ENCODE data around the gene ABHD14A.

ABHD14A gene

GRCh38 chr3:51931756-51932155 is 43.1 kb upstream of the ABHD14A start:
- Histone ChIP-seq H3K36me3 (ENCODE audit: insufficient read depth, low read length) (peaks cover 43% of the 10 kb centered on the region), H3K4me2 (ENCODE audit: low read length) (no peak overlapping the region), H2AFZ (ENCODE audit: low read length) (no peak overlapping the region), H3K9me2 (ENCODE audit: low read depth, low read length) (no peaks in the 10 kb centered on the region), H4K20me1 (ENCODE audit: insufficient read depth, low read length) (no peaks in the 10 kb centered on the region), H3K27me3 (ENCODE audit: insufficient read depth, low read length) (no peaks in the 10 kb centered on the region), H3K4me3 (ENCODE audit: low read depth, low read length, poor library complexity, severe bottlenecking) (no peak overlapping the region), H3F3A (ENCODE audit: insufficient read depth, low read length) (no peaks in the 10 kb centered on the region), H3K9me3 (ENCODE audit: low read length) (no peaks in the 10 kb centered on the region), H3K27ac (ENCODE audit: low read depth, low read length, poor library complexity, severe bottlenecking) (no peak overlapping the region), H3K4me1 (ENCODE audit: insufficient read depth, low read length, severe bottlenecking) (no peaks in the 10 kb centered on the region), H3K9ac (ENCODE audit: low read length) (no peak overlapping the region), H3K79me2 (ENCODE audit: insufficient read depth, low read length) (no peaks in the 10 kb centered on the region)
- no peak for TF ChIP-seq EZH2 (IDR thresholded peaks at IDR 0.05; ENCODE audit: borderline replicate concordance, low read length)
- TF ChIP-seq, protein P1, sequence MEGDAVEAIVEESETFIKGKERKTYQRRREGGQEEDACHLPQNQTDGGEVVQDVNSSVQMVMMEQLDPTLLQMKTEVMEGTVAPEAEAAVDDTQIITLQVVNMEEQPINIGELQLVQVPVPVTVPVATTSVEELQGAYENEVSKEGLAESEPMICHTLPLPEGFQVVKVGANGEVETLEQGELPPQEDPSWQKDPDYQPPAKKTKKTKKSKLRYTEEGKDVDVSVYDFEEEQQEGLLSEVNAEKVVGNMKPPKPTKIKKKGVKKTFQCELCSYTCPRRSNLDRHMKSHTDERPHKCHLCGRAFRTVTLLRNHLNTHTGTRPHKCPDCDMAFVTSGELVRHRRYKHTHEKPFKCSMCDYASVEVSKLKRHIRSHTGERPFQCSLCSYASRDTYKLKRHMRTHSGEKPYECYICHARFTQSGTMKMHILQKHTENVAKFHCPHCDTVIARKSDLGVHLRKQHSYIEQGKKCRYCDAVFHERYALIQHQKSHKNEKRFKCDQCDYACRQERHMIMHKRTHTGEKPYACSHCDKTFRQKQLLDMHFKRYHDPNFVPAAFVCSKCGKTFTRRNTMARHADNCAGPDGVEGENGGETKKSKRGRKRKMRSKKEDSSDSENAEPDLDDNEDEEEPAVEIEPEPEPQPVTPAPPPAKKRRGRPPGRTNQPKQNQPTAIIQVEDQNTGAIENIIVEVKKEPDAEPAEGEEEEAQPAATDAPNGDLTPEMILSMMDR (IDR thresholded peaks at IDR 0.05; ENCODE audit: low read length) = no peak

- no peak overlapping the region for H3K27ac ChIP-seq (ENCODE audit: low read depth, low read length, poor library complexity, severe bottlenecking)
- no peak overlapping the region for H3K4me3 ChIP-seq (ENCODE audit: low read depth, low read length, poor library complexity, severe bottlenecking)
- no peaks in the 10 kb centered on the region for H3K9me3 ChIP-seq (ENCODE audit: low read length)
- no peaks in the 10 kb centered on the region for H3K4me1 ChIP-seq (ENCODE audit: insufficient read depth, low read length, severe bottlenecking)
- no peak for TF ChIP-seq EZH2 (IDR thresholded peaks at IDR 0.05; ENCODE audit: borderline replicate concordance, low read length)
- TF ChIP-seq, protein P1 (IDR thresholded peaks at IDR 0.05; ENCODE audit: low read length) = no peak
- H3K36me3 ChIP-seq (ENCODE audit: insufficient read depth, low read length) = peaks cover 51% of the 10 kb centered on the region
- no peaks in the 10 kb centered on the region for H3K9me2 ChIP-seq (ENCODE audit: low read depth, low read length)
- no peaks in the 10 kb centered on the region for H4K20me1 ChIP-seq (ENCODE audit: insufficient read depth, low read length)
- H3F3A ChIP-seq (ENCODE audit: insufficient read depth, low read length) = no peaks in the 10 kb centered on the region
- H3K4me2 ChIP-seq (ENCODE audit: low read length) = no peak overlapping the region
- no peaks in the 10 kb centered on the region for H3K27me3 ChIP-seq (ENCODE audit: insufficient read depth, low read length)
- H2AFZ ChIP-seq (ENCODE audit: low read length) = no peak overlapping the region
- no peaks in the 10 kb centered on the region for H3K79me2 ChIP-seq (ENCODE audit: insufficient read depth, low read length)
- H3K9ac ChIP-seq (ENCODE audit: low read length) = no peak overlapping the region
These were observed 42.1 kb upstream of the ABHD14A start for GRCh38 chr3:51932471-51933370.

DNA sequence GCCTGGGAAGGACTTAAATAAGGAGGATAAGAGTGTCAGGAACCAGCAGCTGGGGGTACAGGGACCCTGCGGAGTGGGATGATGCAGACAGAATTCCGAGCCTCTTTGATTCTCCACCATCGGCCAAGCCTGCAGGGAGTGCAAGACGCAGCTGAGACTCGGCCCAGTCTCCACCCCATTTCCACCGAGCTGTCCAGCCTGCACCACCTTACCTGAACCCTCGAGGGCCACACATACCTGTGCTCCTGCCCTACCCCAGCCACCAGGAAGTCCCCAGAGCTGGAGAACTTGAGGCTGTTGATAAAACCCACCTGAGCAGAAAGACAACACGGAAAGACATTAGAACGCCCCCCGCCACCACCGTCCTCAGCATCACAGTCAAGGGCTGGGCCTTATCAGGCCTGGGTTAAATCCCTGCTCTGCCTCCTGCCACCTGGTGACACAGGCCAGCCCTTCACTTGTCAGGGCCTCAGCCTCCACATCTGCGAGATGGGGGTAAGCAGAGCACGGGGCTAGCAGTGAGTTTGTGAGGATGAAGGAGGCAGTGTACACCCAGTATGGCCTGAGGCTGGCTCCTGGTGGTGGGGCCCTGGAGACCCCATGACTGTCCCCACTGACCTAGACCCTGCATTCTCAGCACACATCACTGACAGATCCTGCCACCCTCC is 41.3 kb upstream of the ABHD14A start:
- no peaks in the 10 kb centered on the region for H4K20me1 ChIP-seq (ENCODE audit: insufficient read depth, low read length)
- TF ChIP-seq, protein P1 (IDR thresholded peaks at IDR 0.05; ENCODE audit: low read length) = no peak
- no peak for TF ChIP-seq EZH2 (IDR thresholded peaks at IDR 0.05; ENCODE audit: borderline replicate concordance, low read length)

More for the DNA sequence above, 41.3 kb upstream of the ABHD14A start:
- no peak overlapping the region for H2AFZ ChIP-seq (ENCODE audit: low read length)
- no peak overlapping the region for H3K9ac ChIP-seq (ENCODE audit: low read length)
- H3K27ac ChIP-seq (ENCODE audit: low read depth, low read length, poor library complexity, severe bottlenecking) = no peak overlapping the region
- H3K9me2 ChIP-seq (ENCODE audit: low read depth, low read length) = no peaks in the 10 kb centered on the region
- peaks cover 53% of the 10 kb centered on the region for H3K36me3 ChIP-seq (ENCODE audit: insufficient read depth, low read length)
- no peaks in the 10 kb centered on the region for H3F3A ChIP-seq (ENCODE audit: insufficient read depth, low read length)
- no peaks in the 10 kb centered on the region for H3K4me1 ChIP-seq (ENCODE audit: insufficient read depth, low read length, severe bottlenecking)
- H3K4me3 ChIP-seq (ENCODE audit: low read depth, low read length, poor library complexity, severe bottlenecking) = no peak overlapping the region
- H3K4me2 ChIP-seq (ENCODE audit: low read length) = no peak overlapping the region
- H3K9me3 ChIP-seq (ENCODE audit: low read length) = no peaks in the 10 kb centered on the region
- no peaks in the 10 kb centered on the region for H3K27me3 ChIP-seq (ENCODE audit: insufficient read depth, low read length)
- no peaks in the 10 kb centered on the region for H3K79me2 ChIP-seq (ENCODE audit: insufficient read depth, low read length)
